ENCODE data around the gene DONSON. TPM values are rescaled to one million over a fixed set of nuclear protein-coding genes. Genes with fewer than 3 reads are reported as not detected.

The DONSON gene
- total RNA-seq (2016; rRNA removed; fragmentation: Illumina TruSeq; extraction: Trizol) (60.8 and 63.6 TPM in 2 replicates), polyA plus RNA-seq (2011; rRNA removed) (23.8 and 35.4 TPM in 2 replicates), polyA minus RNA-seq (2011; rRNA and poly(A)+ RNA removed; ENCODE audit: low replicate concordance) (21.0 and 36.0 TPM in 2 replicates), Bru-seq, nascent RNA (percentile 85 among the genes with signal in this experiment), BruChase-seq, experiment 1, labeled RNA remaining after a 6-hour chase (percentile 91 among the genes with signal in this experiment), BruChase-seq, experiment 2, labeled RNA remaining after a 2-hour chase (percentile 89 among the genes with signal in this experiment)
- total RNA-seq (2016; cell fraction: cytosol; rRNA removed; fragmentation: Illumina TruSeq; extraction: Trizol; ENCODE audit: low read depth) = 19.3 and 25.7 TPM in 2 replicates
- total RNA-seq (2016; cell fraction: insoluble cytoplasmic fraction; rRNA removed; fragmentation: Illumina TruSeq; extraction: Trizol) = 63.7 and 64.8 TPM in 2 replicates
- total RNA-seq (2016; cell fraction: membrane; rRNA removed; fragmentation: Illumina TruSeq; extraction: Trizol) = 39.0 and 44.1 TPM in 2 replicates
- total RNA-seq (2016; cell fraction: nucleus; rRNA removed; fragmentation: Illumina TruSeq; extraction: Trizol) = 49.7 and 57.4 TPM in 2 replicates
- 14.5 and 16.8 TPM in 2 replicates for polyA plus RNA-seq (2011; cell fraction: cytosol; rRNA removed)
- 32.1 and 34.6 TPM in 2 replicates for polyA plus RNA-seq (2011; cell fraction: nucleus; rRNA removed)
- polyA plus RNA-seq (2012) = 27.0 and 35.7 TPM in 2 replicates
- 14.8 and 16.8 TPM in 2 replicates for polyA plus RNA-seq (2016; cell fraction: cytosol; fragmentation: Illumina TruSeq; extraction: Trizol; ENCODE audit: low read depth)
- polyA plus RNA-seq (2016; cell fraction: insoluble cytoplasmic fraction; fragmentation: Illumina TruSeq; extraction: Trizol; ENCODE audit: low read depth) = 70.4 and 76.8 TPM in 2 replicates
- 27.4 and 32.3 TPM in 2 replicates for polyA plus RNA-seq (2016; cell fraction: membrane; fragmentation: Illumina TruSeq; extraction: Trizol; ENCODE audit: low read depth)
- polyA plus RNA-seq (2016; cell fraction: nucleus; fragmentation: Illumina TruSeq; extraction: Trizol; ENCODE audit: insufficient read depth, low read depth) = 91.6 and 102 TPM in 2 replicates
- polyA minus RNA-seq (2011; cell fraction: cytosol; rRNA and poly(A)+ RNA removed) = 14.6 and 17.7 TPM in 2 replicates
- polyA minus RNA-seq (2011; cell fraction: nucleus; rRNA and poly(A)+ RNA removed) = 23.7 and 27.5 TPM in 2 replicates
- long read RNA-seq, experiment 1, transcript DONSON-201 (10 exons, 2,170 nt) = major isoform, 9 of 16 reads
- long read RNA-seq, experiment 1, partial matches to known transcripts = 2 of 16 reads
- long read RNA-seq, experiment 1, other reads (novel, unspliced or antisense) = 4 of 16 reads
- long read RNA-seq, experiment 2, transcript DONSON-201 (10 exons, 2,170 nt) = major isoform, 17 of 55 reads
- long read RNA-seq, experiment 2, partial matches to known transcripts = 5 of 55 reads
- long read RNA-seq, experiment 2, other reads (novel, unspliced or antisense) = 31 of 55 reads

GRCh38 chr21:33588485-33589335, at the start of gene DONSON:
TSS of gene DONSON (minus strand) at chr21:33588684. CDS start at chr21:33588641, 43 bp downstream.
- peak within 1 kb of the TSS; percentile 98 for H3K9ac ChIP-seq (ENCODE audit: insufficient read depth, low read depth, low read length)
- DNase-seq (ENCODE audit: low spot score) (peak; percentile 89), ATAC-seq (peak; percentile 97), FAIRE-seq (peak; percentile 72)
- H2AFZ ChIP-seq (ENCODE audit: low read length) = no peak within 1 kb of the TSS
- peaks cover 0 to 12% of the 10 kb centered on the region in 2 experiments; a peak in 1 of 5 replicates for H3K36me3 ChIP-seq (replicated peaks in 1 of 2; ENCODE audit: control insufficient read depth in 1 of 2, insufficient read depth in 2 of 2, low read length in 2 of 2)
- peak within 1 kb of the TSS; percentile 97 for H3K4me2 ChIP-seq (ENCODE audit: low read depth, low read length)
- H3K27ac ChIP-seq (ENCODE audit: extremely low read length, insufficient read depth, low read length) = peak within 1 kb of the TSS; percentile 89
- in situ Hi-C loops (cut with HindIII; ENCODE audit: extremely low pct_ligation_motif_present, low pct_unique_long_range_greater_than_20kb) = no loop called here
- H3K4me1 ChIP-seq (ENCODE audit: insufficient read depth, low read length) = peaks cover 35% of the 10 kb centered on the region
- no peaks in the 10 kb centered on the region; a peak in 1 of 5 replicates for H3K27me3 ChIP-seq (ENCODE audit: control insufficient read depth in 1 of 2, insufficient read depth in 2 of 2, low read length in 2 of 2)
- TSS peak; percentile 97 for BruUV-seq (replicated peaks)
- POLR2A ChIA-PET = interaction anchor here (0.6 to 2.0 kb wide), 21 partner anchors 9 to 861 kb away, joined by 3 to 19 read pairs (median 5); partner anchors contain the start of genes DNAJC28, GART, IFNAR1 and SON
- H4K20me1 ChIP-seq (ENCODE audit: insufficient read depth, low read length) = no peaks in the 10 kb centered on the region
- CTCF ChIA-PET (ENCODE audit: low intra/inter-chr PET ratio, low total read pairs) = interaction anchor here (1.2 kb wide), 1 partner anchor 17 kb away, joined by 3 read pairs; no protein-coding TSS in a partner anchor
- H3K4me3 ChIP-seq (replicated peaks in 1 of 3; ENCODE audit: insufficient read depth in 1 of 3, low read depth in 2 of 3, low read length in 3 of 3) = peak within 1 kb of the TSS; percentile 96 to 97 (median 97)
- H3K79me2 ChIP-seq (ENCODE audit: insufficient read depth, low read length) = peaks cover 38% of the 10 kb centered on the region
- H3K9me3 ChIP-seq (ENCODE audit: low read length) = no peaks in the 10 kb centered on the region
- intact Hi-C loops (cut with micrococcal nuclease; ENCODE audit: unreplicated experiment) = loop anchor here (5.0 kb wide), 1 partner anchor 46 kb away; the partner anchor contains the start of genes GART and SON
- WGBS (ENCODE audit: low lambda C conversion rate) = 3% methylated on average over 24 of the region's 78 CpGs
- no peak for TF ChIP-seq CHD4 (IDR thresholded peaks at IDR 0.05; ENCODE audit: borderline replicate concordance, low read length)
- TF ChIP-seq NR2C2 (CRISPR knock-in tag; IDR thresholded peaks at IDR 0.05; ENCODE audit: borderline replicate concordance) = peak; percentile 65; the same call in 1 of the 2 replicates
- peak; percentile 59; the same call in 1 of the 2 replicates for TF ChIP-seq ZNF317 (CRISPR knock-in tag; IDR thresholded peaks at IDR 0.05)
- peak; percentile 70; the same call in 1 of the 2 replicates for TF ChIP-seq KDM3A (CRISPR knock-in tag; IDR thresholded peaks at IDR 0.05; ENCODE audit: low read depth)
- no peak for TF ChIP-seq ZNF138 (CRISPR knock-in tag; IDR thresholded peaks at IDR 0.05; ENCODE audit: low read depth)
- no peak for TF ChIP-seq CEBPZ (IDR thresholded peaks at IDR 0.05; ENCODE audit: low read length)
- TF ChIP-seq TARDBP (CRISPR knock-in tag; IDR thresholded peaks at IDR 0.05) = peak; percentile 15
- TF ChIP-seq TMF1 (CRISPR knock-in tag; IDR thresholded peaks at IDR 0.05; ENCODE audit: low read depth) = peak; percentile 75; the same call in 1 of the 2 replicates
- peak; percentile 60; the same call in 1 of the 2 replicates for TF ChIP-seq ZHX1 (CRISPR knock-in tag; IDR thresholded peaks at IDR 0.05; ENCODE audit: low read depth)
